ENCODE data around the gene LRRC31.

The LRRC31 gene

DNA sequence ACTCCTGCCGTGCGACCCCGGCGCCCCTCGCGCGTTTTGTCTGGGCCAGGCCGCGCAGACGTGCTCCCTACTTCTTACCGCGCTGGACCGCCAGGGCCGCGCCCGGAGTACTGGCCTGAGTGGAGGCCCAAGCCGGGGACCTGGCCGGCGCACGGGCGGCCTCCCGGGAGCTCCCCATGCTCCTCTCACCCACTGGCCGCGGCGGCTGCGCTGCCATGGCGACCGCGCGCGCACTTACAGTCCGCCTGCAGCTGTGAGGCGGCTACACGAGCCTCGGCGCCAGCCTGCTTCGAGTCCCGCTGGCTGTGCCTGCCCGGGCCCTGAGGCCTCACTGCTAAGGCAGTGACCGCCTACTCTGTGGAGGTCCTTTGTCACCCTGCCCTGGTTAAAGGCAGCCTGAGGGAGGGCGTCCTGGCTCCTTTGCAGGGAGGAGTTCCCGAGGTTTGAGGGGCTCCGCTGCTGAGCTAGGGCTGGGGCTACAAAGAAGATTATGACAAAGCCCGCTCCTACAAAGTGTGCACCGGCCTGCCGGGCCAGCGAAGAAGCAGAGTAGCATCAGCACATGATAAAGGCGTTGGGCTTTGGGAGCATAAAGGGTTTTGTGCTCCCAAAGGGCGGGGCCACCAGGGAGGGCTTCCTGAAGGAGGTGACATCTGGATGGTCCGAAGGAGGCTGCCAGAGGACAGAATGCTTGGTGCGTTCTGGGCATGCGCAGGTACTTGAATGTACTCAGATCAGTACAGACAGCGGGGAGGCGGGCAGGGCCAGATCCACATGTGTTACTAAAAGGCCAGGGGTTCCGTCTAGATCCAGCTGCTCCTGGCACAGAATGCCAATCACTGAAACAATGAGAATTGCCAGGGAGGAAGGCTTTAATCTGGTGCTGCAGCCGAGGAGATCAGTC is 57.2 kb downstream of the LRRC31 start, which contains the start of the genes LRRC34 and LRRIQ4 (continued):
- TF ChIP-seq, protein P1, sequence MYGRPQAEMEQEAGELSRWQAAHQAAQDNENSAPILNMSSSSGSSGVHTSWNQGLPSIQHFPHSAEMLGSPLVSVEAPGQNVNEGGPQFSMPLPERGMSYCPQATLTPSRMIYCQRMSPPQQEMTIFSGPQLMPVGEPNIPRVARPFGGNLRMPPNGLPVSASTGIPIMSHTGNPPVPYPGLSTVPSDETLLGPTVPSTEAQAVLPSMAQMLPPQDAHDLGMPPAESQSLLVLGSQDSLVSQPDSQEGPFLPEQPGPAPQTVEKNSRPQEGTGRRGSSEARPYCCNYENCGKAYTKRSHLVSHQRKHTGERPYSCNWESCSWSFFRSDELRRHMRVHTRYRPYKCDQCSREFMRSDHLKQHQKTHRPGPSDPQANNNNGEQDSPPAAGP (tag by site-specific recombination; IDR thresholded peaks at IDR 0.05), result no peak
- TF ChIP-seq ZNF302 (tag by site-specific recombination; IDR thresholded peaks at IDR 0.05; ENCODE audit: low read depth), result no peak
- TF ChIP-seq, protein P2, sequence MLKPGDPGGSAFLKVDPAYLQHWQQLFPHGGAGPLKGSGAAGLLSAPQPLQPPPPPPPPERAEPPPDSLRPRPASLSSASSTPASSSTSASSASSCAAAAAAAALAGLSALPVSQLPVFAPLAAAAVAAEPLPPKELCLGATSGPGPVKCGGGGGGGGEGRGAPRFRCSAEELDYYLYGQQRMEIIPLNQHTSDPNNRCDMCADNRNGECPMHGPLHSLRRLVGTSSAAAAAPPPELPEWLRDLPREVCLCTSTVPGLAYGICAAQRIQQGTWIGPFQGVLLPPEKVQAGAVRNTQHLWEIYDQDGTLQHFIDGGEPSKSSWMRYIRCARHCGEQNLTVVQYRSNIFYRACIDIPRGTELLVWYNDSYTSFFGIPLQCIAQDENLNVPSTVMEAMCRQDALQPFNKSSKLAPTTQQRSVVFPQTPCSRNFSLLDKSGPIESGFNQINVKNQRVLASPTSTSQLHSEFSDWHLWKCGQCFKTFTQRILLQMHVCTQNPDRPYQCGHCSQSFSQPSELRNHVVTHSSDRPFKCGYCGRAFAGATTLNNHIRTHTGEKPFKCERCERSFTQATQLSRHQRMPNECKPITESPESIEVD (tag by site-specific recombination; IDR thresholded peaks at IDR 0.05), result no peak
- TF ChIP-seq ZNF239 (tag by site-specific recombination; IDR thresholded peaks at IDR 0.05), result no peak
- TF ChIP-seq ZSCAN30 (tag by site-specific recombination; IDR thresholded peaks at IDR 0.05), result peak; percentile 27
- 0 out of 2 replicates have a peak, but pooled peaks have one; percentile 6 for TF ChIP-seq KLF16 (tag by site-specific recombination; IDR thresholded peaks at IDR 0.05)
- TF ChIP-seq ZXDB (tag by site-specific recombination; IDR thresholded peaks at IDR 0.05), result 0 out of 2 replicates have a peak, but pooled peaks have one; percentile 8
- TF ChIP-seq ZNF530 (tag by site-specific recombination; IDR thresholded peaks at IDR 0.05; ENCODE audit: low read depth), result no peak
- TF ChIP-seq, protein P3, sequence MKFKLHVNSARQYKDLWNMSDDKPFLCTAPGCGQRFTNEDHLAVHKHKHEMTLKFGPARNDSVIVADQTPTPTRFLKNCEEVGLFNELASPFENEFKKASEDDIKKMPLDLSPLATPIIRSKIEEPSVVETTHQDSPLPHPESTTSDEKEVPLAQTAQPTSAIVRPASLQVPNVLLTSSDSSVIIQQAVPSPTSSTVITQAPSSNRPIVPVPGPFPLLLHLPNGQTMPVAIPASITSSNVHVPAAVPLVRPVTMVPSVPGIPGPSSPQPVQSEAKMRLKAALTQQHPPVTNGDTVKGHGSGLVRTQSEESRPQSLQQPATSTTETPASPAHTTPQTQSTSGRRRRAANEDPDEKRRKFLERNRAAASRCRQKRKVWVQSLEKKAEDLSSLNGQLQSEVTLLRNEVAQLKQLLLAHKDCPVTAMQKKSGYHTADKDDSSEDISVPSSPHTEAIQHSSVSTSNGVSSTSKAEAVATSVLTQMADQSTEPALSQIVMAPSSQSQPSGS (tag by site-specific recombination; IDR thresholded peaks at IDR 0.05; ENCODE audit: low read depth), result no peak
- peak; percentile 71 for TF ChIP-seq ZNF335 (tag by site-specific recombination; conservative IDR thresholded peaks at IDR 0.05)
- TF ChIP-seq SP3 (tag by site-specific recombination; IDR thresholded peaks at IDR 0.05), result peak; percentile 54; the same call in 1 of the 2 replicates
- no peak for TF ChIP-seq ZNF433 (tag by site-specific recombination; IDR thresholded peaks at IDR 0.05; ENCODE audit: low read depth)
- no peak for TF ChIP-seq HOXD13 (CRISPR knock-in tag; IDR thresholded peaks at IDR 0.05; ENCODE audit: borderline replicate concordance)
- no peak for TF ChIP-seq ZNF350 (tag by site-specific recombination; IDR thresholded peaks at IDR 0.05)
- TF ChIP-seq TCF7L2 (IDR thresholded peaks at IDR 0.05; ENCODE audit: borderline replicate concordance, low read depth, low read length), result no peak
- no peak for TF ChIP-seq ZNF621 (tag by site-specific recombination; IDR thresholded peaks at IDR 0.05)
- TF ChIP-seq SP7 (tag by site-specific recombination; IDR thresholded peaks at IDR 0.05), result 0 out of 2 replicates have a peak, but pooled peaks have one; percentile 29
- 0 out of 2 replicates have a peak, but pooled peaks have one; percentile 16 for TF ChIP-seq FEZF1 (tag by site-specific recombination; IDR thresholded peaks at IDR 0.05)
- 0 out of 2 replicates have a peak, but pooled peaks have one; percentile 31 for TF ChIP-seq ZNF629 (tag by site-specific recombination; IDR thresholded peaks at IDR 0.05)
- TF ChIP-seq, protein P4, sequence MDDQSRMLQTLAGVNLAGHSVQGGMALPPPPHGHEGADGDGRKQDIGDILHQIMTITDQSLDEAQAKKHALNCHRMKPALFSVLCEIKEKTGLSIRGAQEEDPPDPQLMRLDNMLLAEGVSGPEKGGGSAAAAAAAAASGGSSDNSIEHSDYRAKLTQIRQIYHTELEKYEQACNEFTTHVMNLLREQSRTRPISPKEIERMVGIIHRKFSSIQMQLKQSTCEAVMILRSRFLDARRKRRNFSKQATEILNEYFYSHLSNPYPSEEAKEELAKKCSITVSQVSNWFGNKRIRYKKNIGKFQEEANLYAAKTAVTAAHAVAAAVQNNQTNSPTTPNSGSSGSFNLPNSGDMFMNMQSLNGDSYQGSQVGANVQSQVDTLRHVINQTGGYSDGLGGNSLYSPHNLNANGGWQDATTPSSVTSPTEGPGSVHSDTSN (CRISPR knock-in tag; IDR thresholded peaks at IDR 0.05), result no peak
- 0 out of 2 replicates have a peak, but pooled peaks have one; percentile 24 for TF ChIP-seq ZFHX2 (tag by site-specific recombination; conservative IDR thresholded peaks at IDR 0.05)
- no peak for TF ChIP-seq ZNF560 (tag by site-specific recombination; IDR thresholded peaks at IDR 0.05; ENCODE audit: borderline replicate concordance)
- no peak for TF ChIP-seq KLF7 (tag by site-specific recombination; IDR thresholded peaks at IDR 0.05; ENCODE audit: borderline replicate concordance)
- TF ChIP-seq, protein P5, sequence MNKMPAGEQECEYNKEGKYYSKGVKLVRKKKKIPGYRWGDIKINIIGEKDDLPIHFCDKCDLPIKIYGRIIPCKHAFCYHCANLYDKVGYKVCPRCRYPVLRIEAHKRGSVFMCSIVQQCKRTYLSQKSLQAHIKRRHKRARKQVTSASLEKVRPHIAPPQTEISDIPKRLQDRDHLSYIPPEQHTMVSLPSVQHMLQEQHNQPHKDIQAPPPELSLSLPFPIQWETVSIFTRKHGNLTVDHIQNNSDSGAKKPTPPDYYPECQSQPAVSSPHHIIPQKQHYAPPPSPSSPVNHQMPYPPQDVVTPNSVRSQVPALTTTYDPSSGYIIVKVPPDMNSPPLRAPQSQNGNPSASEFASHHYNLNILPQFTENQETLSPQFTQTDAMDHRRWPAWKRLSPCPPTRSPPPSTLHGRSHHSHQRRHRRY (tag by site-specific recombination; IDR thresholded peaks at IDR 0.05), result no peak
- no peak for TF ChIP-seq ZNF202 (tag by site-specific recombination; IDR thresholded peaks at IDR 0.05; ENCODE audit: borderline replicate concordance)
- TF ChIP-seq ZNF24 (tag by site-specific recombination; IDR thresholded peaks at IDR 0.05), result no peak
- no peak for TF ChIP-seq ZSCAN16 (tag by site-specific recombination; IDR thresholded peaks at IDR 0.05)
- TF ChIP-seq, protein P6, sequence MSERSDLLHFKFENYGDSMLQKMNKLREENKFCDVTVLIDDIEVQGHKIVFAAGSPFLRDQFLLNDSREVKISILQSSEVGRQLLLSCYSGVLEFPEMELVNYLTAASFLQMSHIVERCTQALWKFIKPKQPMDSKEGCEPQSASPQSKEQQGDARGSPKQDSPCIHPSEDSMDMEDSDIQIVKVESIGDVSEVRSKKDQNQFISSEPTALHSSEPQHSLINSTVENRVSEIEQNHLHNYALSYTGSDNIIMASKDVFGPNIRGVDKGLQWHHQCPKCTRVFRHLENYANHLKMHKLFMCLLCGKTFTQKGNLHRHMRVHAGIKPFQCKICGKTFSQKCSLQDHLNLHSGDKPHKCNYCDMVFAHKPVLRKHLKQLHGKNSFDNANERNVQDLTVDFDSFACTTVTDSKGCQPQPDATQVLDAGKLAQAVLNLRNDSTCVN (tag by site-specific recombination; optimal IDR thresholded peaks at IDR 0.05), result peak; percentile 97
- no peak; the same call in 1 of the 2 replicates for TF ChIP-seq ZNF610 (tag by site-specific recombination; IDR thresholded peaks at IDR 0.05; ENCODE audit: borderline replicate concordance)
- no peak for TF ChIP-seq RBAK (tag by site-specific recombination; IDR thresholded peaks at IDR 0.05)
- TF ChIP-seq, protein P7, sequence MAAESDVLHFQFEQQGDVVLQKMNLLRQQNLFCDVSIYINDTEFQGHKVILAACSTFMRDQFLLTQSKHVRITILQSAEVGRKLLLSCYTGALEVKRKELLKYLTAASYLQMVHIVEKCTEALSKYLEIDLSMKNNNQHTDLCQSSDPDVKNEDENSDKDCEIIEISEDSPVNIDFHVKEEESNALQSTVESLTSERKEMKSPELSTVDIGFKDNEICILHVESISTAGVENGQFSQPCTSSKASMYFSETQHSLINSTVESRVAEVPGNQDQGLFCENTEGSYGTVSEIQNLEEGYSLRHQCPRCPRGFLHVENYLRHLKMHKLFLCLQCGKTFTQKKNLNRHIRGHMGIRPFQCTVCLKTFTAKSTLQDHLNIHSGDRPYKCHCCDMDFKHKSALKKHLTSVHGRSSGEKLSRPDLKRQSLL (tag by site-specific recombination; IDR thresholded peaks at IDR 0.05), result no peak
